Peyer's patch (tissue), 4 donors: ENCODE data around the gene ADAMTS2.

ENCODE experiments used
- CTCF ChIP-seq, 6 experiments: fragments of 450-650 bp in 4 of 6; fragments of 200-600 bp in 2 of 6; sonication (generic) in 1 of 6; IDR thresholded peaks; one replicate each; pipeline ENCODE4 v1.5.1; 2017 to 2019; ENCODE audit warnings: antibody characterized with exemption in 6 of 6, mild to moderate bottlenecking in 3 of 6, moderate library complexity in 1 of 6
- POLR2A ChIP-seq, 2 donors: fragments of 450-650 bp; IDR thresholded peaks; one replicate each; pipeline ENCODE4 v1.5.1; 2017; ENCODE audit warnings: antibody characterized with exemption in 2 of 2, mild to moderate bottlenecking in 2 of 2, moderate library complexity in 2 of 2

- TF ChIP-seq POLR2A (IDR thresholded peaks at IDR 0.05) (no peak), CTCF (IDR thresholded peaks at IDR 0.05) (no peak)
Measured at GRCh38 chr5:179207470-179207869, 137.8 kb downstream of the ADAMTS2 start.
